GM12878 (cell line): ENCODE results near the gene SARM1. TPM values are rescaled to one million over a fixed set of nuclear protein-coding genes. Genes with fewer than 3 reads are reported as not detected.

Source experiments
- ATAC-seq: fragments of 200-7000 bp; cut with Tn5 transposase; 3 replicates; pipeline ENCODE4 v1.9.1; 2020; ENCODE audit warnings: mild to moderate bottlenecking, moderate library complexity
- BruUV-seq: library from RNA; stranded (reverse); fragments of 400-500 nt; replicated peaks from 2 replicates; lab custom pipeline; 2021; lab: Mats Ljungman, UMichigan
- CTCF ChIA-PET: fragments of 300-600 bp; sonication (Branson Sonifier 250); formaldehyde crosslinking; extraction: SDS; loops from one replicate; lab custom pipeline; 2021; ENCODE audit warnings: inconsistent platforms; lab: Yijun Ruan, JAX
- POLR2A ChIA-PET: fragments of 350-600 bp; formaldehyde crosslinking; extraction: SDS; loops from one replicate; lab custom pipeline; 2021; ENCODE audit warnings: inconsistent platforms; lab: Charles Lee
- RAD21 ChIA-PET: fragments of 300-600 bp; sonication (Branson Sonifier 250); formaldehyde crosslinking; loops from one replicate; lab custom pipeline; 2023; ENCODE audit warnings: antibody characterized with exemption; ENCODE audit not compliant: unreplicated experiment; lab: Charles Lee
- SMC1A ChIA-PET: fragments of 300-600 bp; sonication (Branson Sonifier 250); formaldehyde crosslinking; loops from one replicate; lab custom pipeline; 2023; ENCODE audit not compliant: unreplicated experiment, uncharacterized antibody; lab: Charles Lee
- DNase-seq: peaks from one replicate; pipeline ENCODE4 v3.0.0-alpha.2; 2011; ENCODE audit warnings: low read depth, low spot score
- FAIRE-seq: peaks from 3 replicates; lab custom pipeline; 2011; peaks lifted over from hg19 to GRCh38; lab: Jason Lieb, UNC
- H2AFZ ChIP-seq: 2 replicates; pipeline ENCODE4 v1.6.0; 2011; ENCODE audit warnings: low read depth, low read length, control low read depth; ENCODE audit not compliant: control insufficient read depth
- H3K27ac ChIP-seq: 2 replicates; pipeline ENCODE4 v1.5.1; 2011; ENCODE audit warnings: control low read depth; ENCODE audit not compliant: control insufficient read depth, insufficient read depth
- H3K27me3 ChIP-seq, 2 experiments: replicated peaks in 1 of 2; 2 replicates each; pipeline versions ENCODE4 v1.6.0 to v1.6.1; 2011; ENCODE audit warnings: low read length in 1 of 2; ENCODE audit not compliant: control insufficient read depth in 2 of 2, insufficient read depth in 2 of 2
- H3K36me3 ChIP-seq, 2 experiments: 2 replicates each; pipeline ENCODE4 v1.5.1; 2011; ENCODE audit warnings: low read length in 1 of 2; ENCODE audit not compliant: control insufficient read depth in 2 of 2, insufficient read depth in 2 of 2
- H3K4me1 ChIP-seq: 2 replicates; pipeline ENCODE4 v1.6.1; 2011; ENCODE audit warnings: mild to moderate bottlenecking, low read length, moderate library complexity, mixed read lengths; ENCODE audit not compliant: control insufficient read depth, insufficient read depth
- H3K4me2 ChIP-seq: 2 replicates; pipeline ENCODE4 v1.6.0; 2011; ENCODE audit warnings: control low read depth; ENCODE audit not compliant: control insufficient read depth, insufficient read depth
- H3K4me3 ChIP-seq: fragments of 200-600 bp; sonication (generic); 2 replicates; pipeline ENCODE4 v1.5.1; 2016
- H3K79me2 ChIP-seq: 2 replicates; pipeline ENCODE4 v1.6.0; 2011; ENCODE audit warnings: low read length; ENCODE audit not compliant: control insufficient read depth, insufficient read depth
- H3K9ac ChIP-seq: 2 replicates; pipeline ENCODE4 v1.8.0; 2011; ENCODE audit warnings: low read length, control low read depth, mixed read lengths; ENCODE audit not compliant: control insufficient read depth, insufficient read depth
- H3K9me3 ChIP-seq: replicated peaks from 3 replicates; pipeline ENCODE4 v1.5.1; 2011; ENCODE audit warnings: mild to moderate bottlenecking, low read length; ENCODE audit not compliant: control insufficient read depth, insufficient read depth
- H4K20me1 ChIP-seq: 2 replicates; pipeline ENCODE4 v1.6.0; 2011; ENCODE audit not compliant: control insufficient read depth, insufficient read depth
- BRCA1 ChIP-seq: IDR thresholded peaks from 2 replicates; pipeline ENCODE4 v1.6.1; 2011; ENCODE audit warnings: low read depth, low read length, improper control_type of control experiment
- CBFB ChIP-seq: IDR thresholded peaks from 2 replicates; pipeline ENCODE4 v1.6.1; 2016; ENCODE audit warnings: antibody characterized with exemption, low read depth
- DPF2 ChIP-seq: fragments of 450-650 bp; IDR thresholded peaks from 2 replicates; pipeline ENCODE4 v1.6.1; 2017; ENCODE audit warnings: mild to moderate bottlenecking
- JUND ChIP-seq: IDR thresholded peaks from 2 replicates; pipeline ENCODE4 v1.6.1; 2012; ENCODE audit warnings: low read depth, mild to moderate bottlenecking, low read length, improper control_type of control experiment, moderate library complexity
- MYB ChIP-seq: fragments of 150-350 bp; IDR thresholded peaks from 2 replicates; pipeline ENCODE4 v1.6.1; 2014; ENCODE audit warnings: mild to moderate bottlenecking, low read depth, low read length, borderline replicate concordance
- PRDM15 ChIP-seq: fragments of 450-650 bp; formaldehyde crosslinking; IDR thresholded peaks from 2 replicates; pipeline ENCODE4 v1.4.0; 2020; ENCODE audit warnings: mild to moderate bottlenecking, moderate library complexity
- WGBS: methylation state at CpG from one replicate; pipeline ENCODE4 v1.1.6; 2016; ENCODE audit warnings: low lambda C conversion rate; ENCODE audit not compliant: insufficient replicate concordance, insufficient coverage; ENCODE audit errors: missing lambda C conversion rate; 5-methylcytosine and 5-hydroxymethylcytosine counted together
- in situ Hi-C: fragments of 300-500 bp; cut with MboI; formaldehyde crosslinking; loops from 9 replicates; pipeline ENCODE4 v1.14.3; 2018; ENCODE audit warnings: mixed read lengths
- intact Hi-C: fragments of 100-400 bp; cut with micrococcal nuclease; formaldehyde crosslinking; loops from one replicate; pipeline ENCODE4 v1.14.2; 2022; ENCODE audit not compliant: unreplicated experiment
- polyA plus RNA-seq, 11 experiments: library from polyadenylated mRNA; depleted of rRNA in 4 of 11; unstranded in 6 of 11; stranded (reverse) in 5 of 11; fragments of >200 nt; fragmentation: Nextera tagmentation in 4 of 11; fragmentation: Illumina TruSeq in 1 of 11; extraction: Ambion mirVana in 4 of 11; extraction: Trizol in 1 of 11; gene quantifications; 1 replicate in 1 of 11; 2 replicates in 10 of 11; pipeline versions ENCODE4 v1.2.1 to v1.2.3, GENCODE V29; 2011 to 2016; ENCODE audit warnings: inconsistent platforms in 2 of 11, missing spikeins in 2 of 11, low read depth in 1 of 11
- total RNA-seq, 4 experiments: library from RNA; depleted of rRNA in 3 of 4; stranded (reverse); fragments of >200 nt in 3 of 4; fragmentation: Illumina TruSeq in 1 of 4; extraction: Trizol in 1 of 4; gene quantifications; 2 replicates each; pipeline versions ENCODE4 v1.2.1 to v1.2.3, GENCODE V29; 2013 to 2021

SARM1 gene
- total and polyA plus RNA-seq, 10 of the 15 experiments (the other 5 are each of a cell fraction or from before 2014, with no cell fraction given), result 0.56 to 25.3 (median 11.9) TPM

- TF ChIP-seq JUND, result no peak
Measured at GRCh38 chr17:28392491-28392890, 21.0 kb downstream of the SARM1 start (continued).

- Histone ChIP-seq H3K36me3 (peaks cover 1 to 11% of the 10 kb centered on the region in 2 experiments), H2AFZ (no peak overlapping the region), H3K79me2 (no peaks in the 10 kb centered on the region), H3K4me3 (no peak overlapping the region), H3K9ac (no peak overlapping the region), H3K9me3 (no peaks in the 10 kb centered on the region), H3K27me3 (no peaks in the 10 kb centered on the region), H3K27ac (no peak overlapping the region), H3K4me1 (no peaks in the 10 kb centered on the region), H4K20me1 (no peaks in the 10 kb centered on the region), H3K4me2 (no peak overlapping the region)
- ChIA-PET RAD21 (no interaction called here), POLR2A (no interaction called here), SMC1A (no interaction called here), CTCF (interaction anchor here (1.7 kb wide), 1 partner anchor 22 kb away, joined by 3 read pairs; no protein-coding TSS in a partner anchor)
- WGBS, result 53% methylated on average over 7 of the region's 7 CpGs
- FAIRE-seq (no peak), ATAC-seq (no peak), DNase-seq (no peak)
- TF ChIP-seq BRCA1, result no peak
- TF ChIP-seq CBFB, result no peak
- TF ChIP-seq MYB, result no peak
- TF ChIP-seq DPF2, result no peak
- no peak for TF ChIP-seq JUND
- TF ChIP-seq PRDM15 (CRISPR knock-in tag), result no peak
- no TSS peak for BruUV-seq
- intact Hi-C loops (no loop called here), in situ Hi-C loops (no loop called here)
Measured at GRCh38 chr17:28394337-28395116, 23.0 kb downstream of the SARM1 start.
